ENCODE data around the gene TAL2. TPM values are rescaled to one million over a fixed set of nuclear protein-coding genes. Genes with fewer than 3 reads are reported as not detected.

The TAL2 gene
- total and polyA plus RNA-seq, 9 of the 15 experiments (the other 6 are each of a cell fraction or from before 2014, with no cell fraction given) = 0.21 to 3.7 (median 1.1) TPM; not detected in 1

GRCh38 chr9:105694190-105694847, 32.1 kb downstream of the TAL2 start, which contains the start of gene TMEM38B (continued):
- TF ChIP-seq, protein P1, sequence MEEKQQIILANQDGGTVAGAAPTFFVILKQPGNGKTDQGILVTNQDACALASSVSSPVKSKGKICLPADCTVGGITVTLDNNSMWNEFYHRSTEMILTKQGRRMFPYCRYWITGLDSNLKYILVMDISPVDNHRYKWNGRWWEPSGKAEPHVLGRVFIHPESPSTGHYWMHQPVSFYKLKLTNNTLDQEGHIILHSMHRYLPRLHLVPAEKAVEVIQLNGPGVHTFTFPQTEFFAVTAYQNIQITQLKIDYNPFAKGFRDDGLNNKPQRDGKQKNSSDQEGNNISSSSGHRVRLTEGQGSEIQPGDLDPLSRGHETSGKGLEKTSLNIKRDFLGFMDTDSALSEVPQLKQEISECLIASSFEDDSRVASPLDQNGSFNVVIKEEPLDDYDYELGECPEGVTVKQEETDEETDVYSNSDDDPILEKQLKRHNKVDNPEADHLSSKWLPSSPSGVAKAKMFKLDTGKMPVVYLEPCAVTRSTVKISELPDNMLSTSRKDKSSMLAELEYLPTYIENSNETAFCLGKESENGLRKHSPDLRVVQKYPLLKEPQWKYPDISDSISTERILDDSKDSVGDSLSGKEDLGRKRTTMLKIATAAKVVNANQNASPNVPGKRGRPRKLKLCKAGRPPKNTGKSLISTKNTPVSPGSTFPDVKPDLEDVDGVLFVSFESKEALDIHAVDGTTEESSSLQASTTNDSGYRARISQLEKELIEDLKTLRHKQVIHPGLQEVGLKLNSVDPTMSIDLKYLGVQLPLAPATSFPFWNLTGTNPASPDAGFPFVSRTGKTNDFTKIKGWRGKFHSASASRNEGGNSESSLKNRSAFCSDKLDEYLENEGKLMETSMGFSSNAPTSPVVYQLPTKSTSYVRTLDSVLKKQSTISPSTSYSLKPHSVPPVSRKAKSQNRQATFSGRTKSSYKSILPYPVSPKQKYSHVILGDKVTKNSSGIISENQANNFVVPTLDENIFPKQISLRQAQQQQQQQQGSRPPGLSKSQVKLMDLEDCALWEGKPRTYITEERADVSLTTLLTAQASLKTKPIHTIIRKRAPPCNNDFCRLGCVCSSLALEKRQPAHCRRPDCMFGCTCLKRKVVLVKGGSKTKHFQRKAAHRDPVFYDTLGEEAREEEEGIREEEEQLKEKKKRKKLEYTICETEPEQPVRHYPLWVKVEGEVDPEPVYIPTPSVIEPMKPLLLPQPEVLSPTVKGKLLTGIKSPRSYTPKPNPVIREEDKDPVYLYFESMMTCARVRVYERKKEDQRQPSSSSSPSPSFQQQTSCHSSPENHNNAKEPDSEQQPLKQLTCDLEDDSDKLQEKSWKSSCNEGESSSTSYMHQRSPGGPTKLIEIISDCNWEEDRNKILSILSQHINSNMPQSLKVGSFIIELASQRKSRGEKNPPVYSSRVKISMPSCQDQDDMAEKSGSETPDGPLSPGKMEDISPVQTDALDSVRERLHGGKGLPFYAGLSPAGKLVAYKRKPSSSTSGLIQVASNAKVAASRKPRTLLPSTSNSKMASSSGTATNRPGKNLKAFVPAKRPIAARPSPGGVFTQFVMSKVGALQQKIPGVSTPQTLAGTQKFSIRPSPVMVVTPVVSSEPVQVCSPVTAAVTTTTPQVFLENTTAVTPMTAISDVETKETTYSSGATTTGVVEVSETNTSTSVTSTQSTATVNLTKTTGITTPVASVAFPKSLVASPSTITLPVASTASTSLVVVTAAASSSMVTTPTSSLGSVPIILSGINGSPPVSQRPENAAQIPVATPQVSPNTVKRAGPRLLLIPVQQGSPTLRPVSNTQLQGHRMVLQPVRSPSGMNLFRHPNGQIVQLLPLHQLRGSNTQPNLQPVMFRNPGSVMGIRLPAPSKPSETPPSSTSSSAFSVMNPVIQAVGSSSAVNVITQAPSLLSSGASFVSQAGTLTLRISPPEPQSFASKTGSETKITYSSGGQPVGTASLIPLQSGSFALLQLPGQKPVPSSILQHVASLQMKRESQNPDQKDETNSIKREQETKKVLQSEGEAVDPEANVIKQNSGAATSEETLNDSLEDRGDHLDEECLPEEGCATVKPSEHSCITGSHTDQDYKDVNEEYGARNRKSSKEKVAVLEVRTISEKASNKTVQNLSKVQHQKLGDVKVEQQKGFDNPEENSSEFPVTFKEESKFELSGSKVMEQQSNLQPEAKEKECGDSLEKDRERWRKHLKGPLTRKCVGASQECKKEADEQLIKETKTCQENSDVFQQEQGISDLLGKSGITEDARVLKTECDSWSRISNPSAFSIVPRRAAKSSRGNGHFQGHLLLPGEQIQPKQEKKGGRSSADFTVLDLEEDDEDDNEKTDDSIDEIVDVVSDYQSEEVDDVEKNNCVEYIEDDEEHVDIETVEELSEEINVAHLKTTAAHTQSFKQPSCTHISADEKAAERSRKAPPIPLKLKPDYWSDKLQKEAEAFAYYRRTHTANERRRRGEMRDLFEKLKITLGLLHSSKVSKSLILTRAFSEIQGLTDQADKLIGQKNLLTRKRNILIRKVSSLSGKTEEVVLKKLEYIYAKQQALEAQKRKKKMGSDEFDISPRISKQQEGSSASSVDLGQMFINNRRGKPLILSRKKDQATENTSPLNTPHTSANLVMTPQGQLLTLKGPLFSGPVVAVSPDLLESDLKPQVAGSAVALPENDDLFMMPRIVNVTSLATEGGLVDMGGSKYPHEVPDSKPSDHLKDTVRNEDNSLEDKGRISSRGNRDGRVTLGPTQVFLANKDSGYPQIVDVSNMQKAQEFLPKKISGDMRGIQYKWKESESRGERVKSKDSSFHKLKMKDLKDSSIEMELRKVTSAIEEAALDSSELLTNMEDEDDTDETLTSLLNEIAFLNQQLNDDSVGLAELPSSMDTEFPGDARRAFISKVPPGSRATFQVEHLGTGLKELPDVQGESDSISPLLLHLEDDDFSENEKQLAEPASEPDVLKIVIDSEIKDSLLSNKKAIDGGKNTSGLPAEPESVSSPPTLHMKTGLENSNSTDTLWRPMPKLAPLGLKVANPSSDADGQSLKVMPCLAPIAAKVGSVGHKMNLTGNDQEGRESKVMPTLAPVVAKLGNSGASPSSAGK (IDR thresholded peaks at IDR 0.05) = 0 out of 2 replicates have a peak, but pooled peaks have one; percentile 1
- TF ChIP-seq ZNF408 (CRISPR knock-in tag; IDR thresholded peaks at IDR 0.05; ENCODE audit: low read depth) = no peak
- TF ChIP-seq, protein P2, sequence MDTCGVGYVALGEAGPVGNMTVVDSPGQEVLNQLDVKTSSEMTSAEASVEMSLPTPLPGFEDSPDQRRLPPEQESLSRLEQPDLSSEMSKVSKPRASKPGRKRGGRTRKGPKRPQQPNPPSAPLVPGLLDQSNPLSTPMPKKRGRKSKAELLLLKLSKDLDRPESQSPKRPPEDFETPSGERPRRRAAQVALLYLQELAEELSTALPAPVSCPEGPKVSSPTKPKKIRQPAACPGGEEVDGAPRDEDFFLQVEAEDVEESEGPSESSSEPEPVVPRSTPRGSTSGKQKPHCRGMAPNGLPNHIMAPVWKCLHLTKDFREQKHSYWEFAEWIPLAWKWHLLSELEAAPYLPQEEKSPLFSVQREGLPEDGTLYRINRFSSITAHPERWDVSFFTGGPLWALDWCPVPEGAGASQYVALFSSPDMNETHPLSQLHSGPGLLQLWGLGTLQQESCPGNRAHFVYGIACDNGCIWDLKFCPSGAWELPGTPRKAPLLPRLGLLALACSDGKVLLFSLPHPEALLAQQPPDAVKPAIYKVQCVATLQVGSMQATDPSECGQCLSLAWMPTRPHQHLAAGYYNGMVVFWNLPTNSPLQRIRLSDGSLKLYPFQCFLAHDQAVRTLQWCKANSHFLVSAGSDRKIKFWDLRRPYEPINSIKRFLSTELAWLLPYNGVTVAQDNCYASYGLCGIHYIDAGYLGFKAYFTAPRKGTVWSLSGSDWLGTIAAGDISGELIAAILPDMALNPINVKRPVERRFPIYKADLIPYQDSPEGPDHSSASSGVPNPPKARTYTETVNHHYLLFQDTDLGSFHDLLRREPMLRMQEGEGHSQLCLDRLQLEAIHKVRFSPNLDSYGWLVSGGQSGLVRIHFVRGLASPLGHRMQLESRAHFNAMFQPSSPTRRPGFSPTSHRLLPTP (IDR thresholded peaks at IDR 0.05; ENCODE audit: borderline replicate concordance, extremely low read depth, insufficient read length) = no peak
- no peak for TF ChIP-seq HMG20A (CRISPR knock-in tag; conservative IDR thresholded peaks at IDR 0.05)
- 0 out of 2 replicates have a peak, but pooled peaks have one; percentile 6 for TF ChIP-seq TCF3 (CRISPR knock-in tag; IDR thresholded peaks at IDR 0.05)
- TF ChIP-seq POLR2AphosphoS5 (IDR thresholded peaks at IDR 0.05; ENCODE audit: control insufficient read depth, insufficient read depth, low read depth, low read length) = peak; percentile 69
- TF ChIP-seq, protein P3, sequence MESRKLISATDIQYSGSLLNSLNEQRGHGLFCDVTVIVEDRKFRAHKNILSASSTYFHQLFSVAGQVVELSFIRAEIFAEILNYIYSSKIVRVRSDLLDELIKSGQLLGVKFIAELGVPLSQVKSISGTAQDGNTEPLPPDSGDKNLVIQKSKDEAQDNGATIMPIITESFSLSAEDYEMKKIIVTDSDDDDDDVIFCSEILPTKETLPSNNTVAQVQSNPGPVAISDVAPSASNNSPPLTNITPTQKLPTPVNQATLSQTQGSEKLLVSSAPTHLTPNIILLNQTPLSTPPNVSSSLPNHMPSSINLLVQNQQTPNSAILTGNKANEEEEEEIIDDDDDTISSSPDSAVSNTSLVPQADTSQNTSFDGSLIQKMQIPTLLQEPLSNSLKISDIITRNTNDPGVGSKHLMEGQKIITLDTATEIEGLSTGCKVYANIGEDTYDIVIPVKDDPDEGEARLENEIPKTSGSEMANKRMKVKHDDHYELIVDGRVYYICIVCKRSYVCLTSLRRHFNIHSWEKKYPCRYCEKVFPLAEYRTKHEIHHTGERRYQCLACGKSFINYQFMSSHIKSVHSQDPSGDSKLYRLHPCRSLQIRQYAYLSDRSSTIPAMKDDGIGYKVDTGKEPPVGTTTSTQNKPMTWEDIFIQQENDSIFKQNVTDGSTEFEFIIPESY (CRISPR knock-in tag; IDR thresholded peaks at IDR 0.05) = no peak
- no peak for TF ChIP-seq ZNF586 (CRISPR knock-in tag; conservative IDR thresholded peaks at IDR 0.05)
- TF ChIP-seq PHF8 (IDR thresholded peaks at IDR 0.05; ENCODE audit: borderline replicate concordance, low read length) = peak; percentile 82; the same call in 1 of the 2 replicates
- TF ChIP-seq XRCC3 (IDR thresholded peaks at IDR 0.05) = no peak

All from K562 (cell line).